GM19463 (cell line): ENCODE measurements around the gene CRMP1.

Experiments used
- ATAC-seq: cut with Tn5 transposase; IDR thresholded peaks from one replicate; pipeline ENCODE4 v1.9.1; 2021; ENCODE audit warnings: mild to moderate bottlenecking, moderate library complexity; ENCODE audit not compliant: unreplicated experiment

CRMP1 gene

DNA sequence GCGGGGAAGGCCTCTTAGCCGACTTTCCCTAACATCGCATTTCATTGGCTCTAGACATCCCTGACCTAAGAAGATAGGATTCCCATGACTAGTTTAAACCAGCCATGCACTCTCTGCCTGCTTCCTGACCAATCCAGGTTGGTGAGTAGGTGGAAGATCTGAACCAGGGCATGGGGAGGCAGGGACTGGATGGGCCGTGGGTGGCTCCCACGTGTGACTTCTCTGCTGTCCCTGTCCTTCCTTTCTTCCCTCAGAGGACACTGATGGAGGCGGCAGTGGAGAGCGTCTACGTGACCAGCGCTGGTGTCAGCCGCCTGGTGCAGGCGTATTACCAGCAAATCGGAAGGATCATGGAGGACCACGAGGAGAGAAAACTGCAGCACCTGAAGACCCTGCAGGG is 91.2 kb downstream of the CRMP1 start:
- ATAC-seq, result no peak

DNA sequence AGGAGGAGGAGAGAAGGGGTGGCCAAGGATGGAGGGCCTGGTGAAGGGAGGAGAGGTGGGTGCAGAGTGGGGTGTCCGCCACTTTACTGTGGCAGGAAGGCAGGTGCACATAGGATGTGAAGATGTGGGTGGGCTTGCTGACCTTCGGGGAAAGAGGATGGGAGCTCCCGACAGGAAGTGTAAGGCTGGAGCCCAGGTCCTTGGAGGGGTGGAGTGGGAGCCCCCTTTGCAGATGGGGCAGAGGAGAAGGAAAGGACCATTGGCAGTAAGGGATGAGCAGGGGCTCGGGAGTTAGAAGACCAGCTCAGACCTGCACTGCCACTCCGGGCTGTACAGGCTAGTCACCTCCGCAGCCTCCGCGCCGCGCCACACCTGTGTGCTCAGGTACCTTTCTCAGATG is 92.4 kb downstream of the CRMP1 start:
- no peak for ATAC-seq

DNA sequence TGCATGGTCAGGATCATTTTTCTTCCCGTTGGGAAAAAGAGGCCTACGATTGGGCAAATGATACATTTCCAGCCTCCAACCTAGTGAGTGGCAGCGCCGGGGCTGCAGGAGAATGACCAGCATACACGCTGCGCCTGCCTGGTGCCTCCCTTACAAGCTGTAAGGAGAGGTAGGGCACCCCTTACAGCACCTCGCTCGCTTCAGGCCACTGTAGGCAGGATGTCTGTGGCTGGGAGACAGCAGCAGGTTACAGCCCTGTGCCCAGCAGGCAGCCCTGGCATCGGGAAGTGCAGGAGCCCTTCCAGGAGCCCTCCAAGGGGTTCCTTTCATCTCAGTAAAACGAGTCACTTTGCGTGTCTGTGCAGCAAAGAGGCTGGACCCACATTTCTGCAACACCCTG is 93.5 kb downstream of the CRMP1 start:
- ATAC-seq, result no peak

DNA sequence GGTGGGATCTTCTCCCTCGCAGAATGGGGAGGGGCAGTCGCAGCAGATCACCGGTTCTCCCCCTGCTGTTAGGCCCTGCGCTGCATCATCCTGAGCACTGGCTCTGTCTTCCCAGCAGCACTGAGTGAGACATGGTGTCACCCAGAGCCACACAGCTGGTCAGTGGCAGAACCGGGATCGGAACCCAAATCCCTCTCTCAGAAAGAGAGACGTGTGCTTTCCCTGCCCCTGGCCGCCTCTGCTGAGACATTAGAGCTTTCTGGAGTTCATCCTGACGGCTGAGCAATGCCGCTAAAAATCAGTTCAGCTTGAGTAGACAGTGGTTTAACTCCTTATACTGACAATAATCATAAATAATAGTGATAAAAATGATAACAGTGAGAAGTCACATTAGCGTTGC is 93.9 kb downstream of the CRMP1 start:
- ATAC-seq, result no peak

DNA sequence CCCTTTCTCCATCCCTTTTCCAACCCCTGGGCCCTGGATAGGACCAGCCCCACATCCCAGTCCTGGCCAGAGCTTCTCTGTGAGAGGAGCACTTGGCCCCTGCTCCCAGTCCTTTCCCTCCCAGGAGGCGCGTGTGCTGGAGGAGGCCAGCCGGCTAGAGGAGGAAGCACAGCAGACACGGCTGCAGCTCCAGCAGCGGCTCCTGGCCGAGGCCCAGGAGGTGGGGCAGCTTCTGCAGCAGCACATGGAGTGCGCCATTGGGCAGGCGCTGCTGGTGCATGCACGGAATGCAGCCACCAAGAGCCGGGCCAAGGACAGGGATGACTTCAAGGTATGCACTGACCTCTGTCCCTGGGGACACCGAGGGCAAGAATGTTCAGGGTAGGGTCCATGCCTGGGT is 94.4 kb downstream of the CRMP1 start:
- no peak for ATAC-seq

DNA sequence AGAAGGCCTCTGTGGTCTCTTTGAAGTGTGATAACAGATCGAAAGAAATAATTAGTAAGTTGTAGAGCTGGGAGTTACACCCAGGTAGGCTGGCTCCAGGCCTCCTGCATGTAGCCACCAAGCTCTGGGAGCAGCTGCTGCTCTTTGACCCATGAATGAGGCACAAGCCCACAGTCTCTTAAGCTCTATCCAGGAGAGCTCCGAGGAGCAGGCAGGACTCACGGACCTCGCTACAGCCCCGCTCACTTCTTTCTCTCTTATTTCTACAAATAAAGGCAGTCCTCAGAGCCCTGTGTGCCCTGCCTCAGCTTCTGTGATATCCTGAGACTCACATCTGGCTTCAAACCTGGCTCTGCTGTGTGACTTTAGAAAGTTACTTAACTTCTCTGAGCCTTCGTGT is 95.0 kb downstream of the CRMP1 start:
- no peak for ATAC-seq

DNA sequence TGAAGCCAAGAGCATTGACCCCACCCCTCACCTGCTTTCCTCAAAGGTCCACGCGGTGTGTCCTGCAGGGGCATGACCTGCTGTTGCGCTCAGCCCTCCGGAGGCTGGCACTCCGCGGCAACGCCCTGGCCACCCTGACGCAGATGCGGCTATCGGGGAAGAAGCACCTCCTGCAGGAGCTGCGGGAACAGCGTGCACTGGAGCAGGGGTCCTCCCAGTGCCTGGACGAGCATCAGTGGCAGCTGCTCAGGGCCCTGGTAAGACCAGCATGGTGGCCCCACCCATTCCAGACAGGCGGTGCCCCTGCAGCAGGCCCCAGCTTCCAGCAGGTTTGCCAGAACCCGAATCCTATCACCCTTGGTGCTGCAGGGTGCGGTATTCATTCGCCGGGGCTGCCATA is 95.9 kb downstream of the CRMP1 start:
- ATAC-seq, result no peak

DNA sequence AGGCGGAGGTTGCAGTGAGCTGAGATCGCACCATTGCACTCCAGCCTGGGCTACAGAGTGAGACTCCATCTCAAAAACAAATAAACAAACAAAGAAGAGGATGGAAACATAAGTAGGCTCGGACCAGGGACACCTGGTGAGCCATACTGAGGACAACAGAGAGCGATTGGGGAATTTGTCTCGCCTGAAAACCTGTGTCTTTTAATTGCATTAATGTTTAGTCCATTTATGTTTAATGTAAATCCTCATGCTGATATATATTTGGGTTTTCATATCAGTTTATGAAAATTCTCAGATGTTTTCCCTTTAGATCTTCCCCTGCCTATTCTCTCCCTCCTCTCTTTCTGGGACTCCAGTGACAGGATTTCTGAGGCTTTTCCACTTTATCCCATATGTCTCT is 97.3 kb downstream of the CRMP1 start:
- ATAC-seq, result no peak

DNA sequence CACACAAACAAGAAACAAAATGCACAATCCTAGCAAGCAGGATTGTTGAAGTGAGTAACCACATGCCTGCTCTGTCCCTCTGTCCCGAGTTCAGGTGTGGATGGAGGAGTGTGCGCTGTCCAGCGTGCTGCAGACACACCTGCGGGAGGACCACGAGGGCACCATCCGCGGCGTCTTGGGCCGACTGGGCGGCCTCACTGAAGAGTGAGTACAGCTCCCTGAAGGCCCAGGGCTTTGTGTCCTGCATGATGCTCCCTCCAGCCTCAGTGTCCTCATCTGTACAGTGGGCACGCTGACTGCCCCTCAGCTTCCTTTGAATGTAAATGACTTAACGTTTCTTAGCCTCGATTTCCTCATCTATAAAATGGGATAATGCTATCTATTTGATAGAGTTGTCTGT is 99.4 kb downstream of the CRMP1 start:
- ATAC-seq, result no peak

DNA sequence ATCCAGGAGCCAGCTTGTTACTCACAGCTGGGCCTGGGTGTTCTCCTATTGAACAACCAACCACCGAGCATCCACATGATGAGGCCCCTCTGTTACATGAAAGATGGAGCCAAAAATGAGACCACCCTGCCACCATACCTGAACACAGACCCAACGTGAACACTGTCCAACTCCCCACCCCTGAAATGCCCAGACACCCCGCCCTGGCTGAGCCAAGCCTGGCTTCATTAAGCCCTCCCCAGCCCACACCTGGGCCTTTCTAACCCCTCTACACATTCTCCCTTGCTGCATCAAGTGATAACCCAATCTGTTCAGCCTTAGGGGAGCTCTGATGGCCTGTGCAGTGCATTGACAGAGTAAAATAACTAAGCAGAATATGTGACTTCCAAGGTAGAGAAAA is 101.2 kb downstream of the CRMP1 start:
- no peak for ATAC-seq

DNA sequence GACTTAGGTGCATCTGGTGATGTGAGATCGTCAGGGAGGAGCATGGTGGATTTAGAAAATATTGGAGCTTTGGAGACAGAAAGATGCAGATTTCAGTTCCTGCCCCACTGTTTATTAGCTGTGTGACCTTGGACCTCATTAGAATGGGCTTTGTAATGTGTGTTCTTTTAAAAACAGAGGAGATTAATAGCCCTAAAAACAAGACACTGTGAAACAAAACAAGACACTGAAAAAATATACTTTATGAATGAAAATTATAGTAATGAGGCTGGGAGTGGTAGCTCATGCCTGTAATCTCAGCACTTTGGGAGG is 102.4 kb downstream of the CRMP1 start:
- no peak for ATAC-seq

DNA sequence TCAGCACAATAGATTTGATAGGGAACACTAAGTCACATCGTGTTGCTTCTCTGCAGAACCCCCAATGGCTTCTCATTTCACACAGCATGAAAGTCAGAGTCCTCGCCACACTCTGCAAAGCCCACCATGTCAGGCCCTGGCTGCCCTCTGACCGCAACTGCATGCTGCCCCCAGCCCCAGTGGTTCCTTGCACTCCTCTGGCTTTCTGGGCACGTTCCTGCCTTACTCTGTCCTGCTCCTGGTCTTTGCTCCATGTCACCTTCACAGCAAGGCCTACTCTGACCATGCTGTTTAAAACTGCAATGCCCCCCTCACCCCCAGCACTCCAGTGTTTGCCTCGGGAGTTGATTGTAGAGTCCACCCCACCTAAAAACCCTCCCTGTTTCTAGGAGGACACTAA is 103.7 kb downstream of the CRMP1 start:
- ATAC-seq, result no peak

DNA sequence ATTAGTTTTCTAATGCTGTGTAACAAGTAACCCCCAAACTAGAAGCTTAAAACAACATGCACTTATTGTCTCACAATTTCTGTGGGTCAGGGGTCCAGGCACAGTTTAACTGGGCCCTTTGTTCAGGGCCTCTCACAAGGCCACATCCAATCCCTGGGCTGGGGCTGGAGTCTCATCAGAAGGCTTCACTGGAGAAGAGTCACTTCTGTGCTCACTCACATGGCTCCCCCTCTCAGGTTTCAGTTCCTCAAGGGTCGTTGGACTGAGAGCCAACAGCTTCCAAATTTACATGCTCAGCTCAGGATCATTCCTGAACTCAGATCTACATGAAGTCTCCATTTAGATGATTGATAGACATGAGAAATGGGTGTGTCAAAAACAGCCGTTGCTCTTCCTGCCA is 104.7 kb downstream of the CRMP1 start:
- no peak for ATAC-seq

DNA sequence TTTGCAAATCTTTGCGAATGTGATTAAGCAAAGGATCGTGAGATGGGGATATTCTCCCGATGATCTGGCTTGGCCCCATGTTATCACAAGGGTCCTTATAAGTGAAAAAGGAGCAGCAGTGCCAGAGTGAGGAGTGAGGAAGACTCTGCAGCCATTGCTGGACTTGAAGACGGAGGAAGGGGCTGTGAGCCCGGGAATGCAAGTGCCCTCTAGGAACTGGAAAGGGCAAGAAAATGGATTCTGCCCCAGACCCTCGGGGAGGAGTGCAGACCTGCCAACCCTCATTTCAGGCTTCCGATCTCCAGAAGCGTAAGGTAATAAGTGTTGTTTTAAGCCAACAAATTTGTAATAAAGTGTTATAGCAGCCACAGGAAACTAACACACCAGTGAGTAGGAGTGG is 105.6 kb downstream of the CRMP1 start:
- no peak for ATAC-seq

DNA sequence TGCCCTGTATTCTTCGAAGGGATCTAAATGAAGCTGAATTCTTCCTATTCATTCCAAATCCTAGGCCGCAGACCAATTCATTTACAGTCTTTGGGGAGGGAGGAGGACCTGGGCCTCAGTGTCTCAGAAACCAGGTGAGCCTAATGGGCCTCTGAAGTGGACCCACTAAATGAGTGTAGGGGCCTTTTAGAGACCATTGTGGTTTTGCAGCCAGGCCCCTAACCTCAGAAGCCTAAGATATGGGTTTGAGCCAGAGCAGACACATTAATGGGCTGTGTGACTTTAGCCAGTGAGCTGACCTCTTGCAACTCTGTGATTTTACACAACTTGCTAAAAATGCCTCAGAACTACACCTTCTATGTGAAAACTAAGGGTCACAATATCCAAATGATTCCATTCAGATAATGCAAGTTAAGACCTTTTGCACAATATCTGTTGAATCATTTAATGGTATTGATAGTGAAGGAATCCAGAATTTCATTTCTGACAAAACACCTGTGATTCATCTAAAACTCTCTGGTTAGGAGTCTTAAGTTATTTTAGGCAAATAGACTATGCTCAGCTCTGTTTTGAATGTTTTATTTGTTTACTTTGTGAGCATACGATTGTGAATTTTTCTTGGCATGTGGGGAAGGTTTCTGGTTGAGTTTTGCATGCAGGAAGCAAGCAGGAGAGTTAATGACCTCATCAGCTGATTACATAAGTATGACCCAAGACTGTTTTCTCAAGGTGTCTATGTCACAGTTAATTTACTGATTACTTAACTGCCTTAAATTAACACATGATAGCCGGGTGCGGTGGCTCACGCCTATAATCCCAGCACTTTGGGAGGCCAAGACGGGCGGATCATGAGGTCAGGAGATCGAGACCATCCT is 106.8 kb downstream of the CRMP1 start:
- ATAC-seq, result no peak

DNA sequence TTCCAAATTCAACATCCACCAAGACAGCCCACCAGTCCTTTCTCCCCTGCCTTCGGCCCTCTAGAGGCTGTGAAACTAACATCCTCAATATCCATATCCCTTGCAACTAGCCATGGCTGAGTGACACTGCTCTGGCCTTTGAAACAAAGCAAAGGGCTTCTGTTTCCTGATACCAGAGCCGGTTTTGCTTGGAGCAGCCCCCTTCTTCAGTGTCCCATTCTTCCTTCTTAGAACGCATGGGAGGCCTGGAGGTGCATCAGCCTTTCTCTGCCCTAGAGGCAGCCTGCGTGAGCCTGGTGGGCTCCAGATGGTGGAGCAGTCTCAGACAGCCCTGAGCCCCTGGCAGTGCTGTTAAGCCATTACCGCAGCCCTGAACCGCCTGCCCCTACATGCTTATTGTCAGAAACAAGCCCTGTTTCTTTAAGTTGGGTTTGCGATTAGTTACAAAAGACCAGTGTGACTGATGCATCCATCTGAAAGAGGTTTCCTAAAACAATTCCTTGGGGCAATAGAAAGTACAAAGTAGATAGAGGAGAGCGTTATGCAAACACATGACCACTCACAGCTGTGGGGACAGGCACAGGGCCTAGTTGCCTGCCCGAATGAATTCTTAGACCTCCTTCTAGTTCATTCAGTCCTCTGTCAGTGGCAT is 107.8 kb downstream of the CRMP1 start:
- no peak for ATAC-seq

DNA sequence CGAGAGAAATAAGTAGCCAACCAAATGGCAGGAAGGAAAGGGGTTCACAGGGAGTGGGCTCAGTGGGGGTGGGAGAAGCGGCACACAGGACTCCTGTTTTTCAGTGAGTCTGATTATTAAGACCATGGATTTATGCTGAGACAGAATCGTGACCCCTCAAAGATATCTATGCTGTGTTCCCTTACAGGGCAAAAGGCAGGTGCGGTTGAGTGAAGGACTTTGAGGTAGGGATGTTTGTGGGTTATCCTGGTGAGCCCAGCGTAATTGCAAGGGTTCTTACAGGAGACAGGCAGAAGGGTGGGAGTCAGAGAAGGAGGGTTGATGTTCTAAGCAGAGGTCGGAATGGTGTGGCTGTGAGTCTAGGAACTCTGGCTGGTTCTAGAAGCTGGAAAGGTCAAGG is 108.9 kb downstream of the CRMP1 start:
- ATAC-seq, result no peak

DNA sequence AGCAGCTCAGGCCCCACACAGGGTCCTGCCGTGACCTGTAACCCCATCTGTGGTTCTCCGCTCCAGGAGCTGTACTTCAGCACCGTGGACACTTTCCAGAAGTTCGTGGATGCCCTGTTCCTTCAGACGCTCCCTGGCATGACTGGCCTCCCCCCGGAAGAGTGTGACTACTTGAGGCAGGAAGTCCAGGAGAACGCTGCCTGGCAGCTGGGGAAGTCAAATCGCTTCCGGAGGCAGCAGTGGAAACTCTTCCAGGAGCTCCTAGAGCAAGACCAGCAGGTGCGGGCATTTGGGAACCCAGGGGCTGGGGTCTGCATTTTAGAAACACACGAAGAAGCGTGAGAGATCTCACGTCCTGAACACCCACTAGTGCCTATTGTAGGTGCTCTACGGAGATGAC is 109.4 kb downstream of the CRMP1 start:
- ATAC-seq, result no peak

DNA sequence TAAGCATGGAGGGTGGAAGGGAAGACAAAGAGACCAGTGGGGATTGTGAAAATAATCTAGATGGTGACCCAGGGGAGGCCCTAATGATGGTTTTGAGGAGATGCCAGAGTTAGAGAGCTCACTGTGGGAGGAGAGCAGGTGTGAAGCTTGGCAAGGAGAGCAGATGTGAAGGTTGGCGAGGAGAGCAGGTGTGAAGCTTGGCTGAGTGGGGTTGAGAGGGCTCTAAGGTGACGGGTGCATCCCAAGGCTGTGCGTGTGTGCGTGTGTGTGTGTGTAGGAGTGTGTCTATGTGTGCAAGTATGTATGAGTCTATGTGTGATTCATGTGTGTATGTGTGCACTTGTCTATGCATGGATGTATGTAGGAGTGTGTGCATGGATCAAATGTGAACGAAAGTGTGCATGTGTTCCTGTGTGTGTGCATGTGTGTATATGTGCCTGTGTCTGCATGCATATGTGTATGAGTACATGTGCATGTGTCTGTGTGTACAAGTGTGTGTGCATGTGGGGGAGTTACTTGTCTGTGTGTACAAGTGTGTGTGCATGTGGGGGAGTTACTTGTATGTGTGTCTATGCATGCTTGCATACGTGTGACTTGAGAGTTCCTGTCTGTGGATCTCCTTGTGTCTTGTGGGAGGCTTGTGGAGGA is 109.9 kb downstream of the CRMP1 start:
- no peak for ATAC-seq

DNA sequence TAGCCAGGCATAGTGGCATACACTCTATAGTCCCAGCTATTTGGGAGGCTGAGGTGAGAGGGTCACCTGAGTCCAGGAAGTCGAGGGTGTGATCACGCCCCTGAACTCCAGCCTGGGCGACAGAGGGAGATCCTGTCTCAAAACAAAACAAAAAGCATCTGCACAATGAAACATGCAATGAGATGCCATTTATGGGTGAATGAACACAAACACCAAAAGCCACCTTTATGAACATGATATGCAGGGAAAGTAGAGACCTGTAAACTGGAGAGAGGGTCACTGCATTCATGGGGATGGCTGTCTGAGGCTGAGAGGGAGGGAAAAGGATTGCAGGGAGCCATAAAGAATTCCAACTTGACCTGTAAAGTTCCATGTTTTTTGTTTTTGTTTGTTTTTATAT is 111.2 kb downstream of the CRMP1 start:
- ATAC-seq, result no peak

DNA sequence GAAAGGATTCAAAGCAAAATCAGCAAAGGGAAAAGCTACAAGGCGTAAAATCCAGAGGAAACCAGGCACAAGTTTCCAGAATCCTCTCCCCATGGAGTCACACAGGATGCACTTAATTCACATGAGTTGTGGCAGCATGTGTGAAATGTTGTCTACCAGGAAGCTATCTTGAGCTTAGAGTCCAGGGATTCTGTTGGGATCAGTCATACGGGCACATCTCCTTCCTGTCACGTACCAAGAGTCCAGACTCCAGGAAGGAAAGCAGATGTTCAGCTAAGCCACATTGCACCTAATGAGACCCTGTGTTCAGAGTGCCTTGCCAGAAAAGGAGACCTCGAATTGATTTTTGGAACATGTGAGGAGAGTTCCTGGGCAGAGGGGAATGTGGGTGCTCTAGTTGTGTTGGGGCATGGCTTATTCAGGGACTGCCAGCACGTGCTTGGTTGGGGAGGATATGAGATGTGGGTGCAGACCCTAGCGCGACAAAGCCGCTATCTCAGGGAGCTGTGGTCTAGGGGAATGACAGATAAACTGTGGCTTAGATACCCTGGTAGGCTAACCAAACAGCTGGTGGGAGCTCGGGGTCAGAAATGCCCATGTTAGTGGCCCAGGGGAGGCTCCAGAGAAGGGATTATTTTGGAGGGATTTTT is 111.9 kb downstream of the CRMP1 start:
- ATAC-seq, result no peak

DNA sequence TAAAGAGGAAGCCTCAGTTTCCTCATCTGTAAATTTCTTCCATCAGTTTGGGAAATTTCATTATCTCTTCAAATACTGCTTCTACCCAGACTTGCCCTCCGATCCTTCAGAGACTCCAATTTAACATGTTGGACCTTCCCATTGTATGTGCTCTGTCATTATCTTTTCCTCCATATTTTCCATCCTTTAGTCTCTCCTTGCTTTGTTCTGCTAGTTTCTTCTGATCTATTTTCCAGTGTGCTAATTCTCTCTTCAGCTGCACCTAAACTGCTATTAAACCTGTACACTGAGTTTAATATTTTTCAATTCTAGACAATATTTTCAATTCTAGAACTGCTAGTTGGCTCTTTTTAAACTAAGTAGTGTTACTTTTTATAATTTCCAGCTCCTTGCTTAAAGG is 116.4 kb downstream of the CRMP1 start:
- ATAC-seq, result no peak
